22Rv1 (cell line): ENCODE results near the gene WFS1.

ENCODE experiments used
- ZFX ChIP-seq: fragments of 450-650 bp; IDR thresholded peaks from 2 replicates; pipeline ENCODE4 v1.6.1; 2017; ENCODE audit warnings: antibody characterized with exemption, borderline replicate concordance
- TF ChIP-seq, protein P1 (sequence below): fragments of 450-650 bp; IDR thresholded peaks from 2 replicates; pipeline ENCODE4 v1.5.1; 2017; ENCODE audit warnings: mild to moderate bottlenecking

DNA sequence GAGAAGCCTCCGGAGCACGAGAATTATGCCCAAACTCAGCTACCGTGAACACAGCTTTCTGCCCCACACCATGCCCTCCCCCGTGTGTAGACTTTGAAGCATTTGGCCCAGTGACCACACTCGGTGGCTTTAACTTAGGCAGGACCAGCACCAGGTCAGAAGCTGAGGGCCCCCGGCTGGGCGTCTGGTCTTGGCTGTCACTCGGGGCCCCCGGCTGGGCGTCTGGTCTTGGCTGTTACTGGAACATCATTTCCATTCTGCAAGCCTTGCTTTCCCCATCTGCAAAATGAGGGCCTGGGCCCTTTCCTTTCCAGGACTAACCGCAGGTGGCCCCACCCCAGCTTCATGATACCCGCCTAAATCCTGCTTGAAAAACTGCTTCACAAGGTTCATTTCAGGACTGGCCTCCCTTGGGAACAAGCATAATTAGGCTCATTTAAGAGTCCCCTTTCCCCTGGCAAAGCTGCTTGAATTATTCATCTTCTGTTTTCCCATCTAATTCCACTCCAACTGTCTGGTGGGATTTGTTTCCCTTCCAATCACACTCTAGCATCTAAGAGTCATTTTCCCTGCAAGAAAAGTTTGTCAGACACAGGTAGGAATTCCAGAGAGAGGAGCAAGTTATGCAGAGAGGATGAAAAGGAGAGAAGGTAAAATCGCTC, 82.5 kb downstream of the WFS1 start:
- TF ChIP-seq, protein P1, sequence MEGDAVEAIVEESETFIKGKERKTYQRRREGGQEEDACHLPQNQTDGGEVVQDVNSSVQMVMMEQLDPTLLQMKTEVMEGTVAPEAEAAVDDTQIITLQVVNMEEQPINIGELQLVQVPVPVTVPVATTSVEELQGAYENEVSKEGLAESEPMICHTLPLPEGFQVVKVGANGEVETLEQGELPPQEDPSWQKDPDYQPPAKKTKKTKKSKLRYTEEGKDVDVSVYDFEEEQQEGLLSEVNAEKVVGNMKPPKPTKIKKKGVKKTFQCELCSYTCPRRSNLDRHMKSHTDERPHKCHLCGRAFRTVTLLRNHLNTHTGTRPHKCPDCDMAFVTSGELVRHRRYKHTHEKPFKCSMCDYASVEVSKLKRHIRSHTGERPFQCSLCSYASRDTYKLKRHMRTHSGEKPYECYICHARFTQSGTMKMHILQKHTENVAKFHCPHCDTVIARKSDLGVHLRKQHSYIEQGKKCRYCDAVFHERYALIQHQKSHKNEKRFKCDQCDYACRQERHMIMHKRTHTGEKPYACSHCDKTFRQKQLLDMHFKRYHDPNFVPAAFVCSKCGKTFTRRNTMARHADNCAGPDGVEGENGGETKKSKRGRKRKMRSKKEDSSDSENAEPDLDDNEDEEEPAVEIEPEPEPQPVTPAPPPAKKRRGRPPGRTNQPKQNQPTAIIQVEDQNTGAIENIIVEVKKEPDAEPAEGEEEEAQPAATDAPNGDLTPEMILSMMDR = no peak
- TF ChIP-seq ZFX = no peak
